Neural cell (in vitro differentiated cells): Measurements from ENCODE around the gene COPS4.

Source experiments
- CTCF ChIP-seq: fragments of 450-650 bp; IDR thresholded peaks from 2 replicates; pipeline ENCODE4 v1.5.1; 2014; ENCODE audit warnings: antibody characterized with exemption, mild to moderate bottlenecking, moderate library complexity; ENCODE audit not compliant: poor library complexity, severe bottlenecking
- EP300 ChIP-seq: fragments of 450-650 bp; conservative IDR thresholded peaks from 2 replicates; pipeline ENCODE4 v1.6.1; 2014; ENCODE audit warnings: antibody characterized with exemption, mild to moderate bottlenecking, moderate library complexity; ENCODE audit not compliant: poor library complexity, severe bottlenecking
- EZH2 ChIP-seq: fragments of 200-600, 300-800 bp; shearing (Covaris generic), sonication (generic); IDR thresholded peaks from 2 replicates; pipeline ENCODE4 v1.6.1; 2014; ENCODE audit warnings: antibody characterized with exemption, low read length, borderline replicate concordance, mild to moderate bottlenecking; ENCODE audit not compliant: insufficient read depth, poor library complexity, severe bottlenecking
- POLR2AphosphoS5 ChIP-seq: IDR thresholded peaks from 2 replicates; pipeline ENCODE4 v1.6.1; 2012
- RAD21 ChIP-seq: fragments of 450-650 bp; conservative IDR thresholded peaks from 2 replicates; pipeline ENCODE4 v1.6.1; 2014; ENCODE audit warnings: antibody characterized with exemption, mild to moderate bottlenecking, moderate library complexity
- TAF1 ChIP-seq: IDR thresholded peaks from 2 replicates; pipeline ENCODE4 v1.6.1; 2012; ENCODE audit warnings: low read depth

GRCh38 chr4:83089410-83090157 lies 54.6 kb downstream of the COPS4 start:
- no peak for TF ChIP-seq CTCF
- no peak for TF ChIP-seq TAF1
- TF ChIP-seq EP300: no peak
- TF ChIP-seq POLR2AphosphoS5: no peak
- TF ChIP-seq EZH2: no peak
- no peak for TF ChIP-seq RAD21
